GM18873 (cell line): ENCODE data around the gene MYH6.

Source experiments
- ATAC-seq: cut with Tn5 transposase; IDR thresholded peaks from one replicate; pipeline ENCODE4 v1.9.1; 2021; ENCODE audit warnings: mild to moderate bottlenecking, moderate library complexity, moderate number of reproducible peaks; ENCODE audit not compliant: unreplicated experiment, low FRiP score

MYH6 gene

GRCh38 chr14:23415821-23416778, 8.0 kb upstream of the MYH6 start:
- no peak for ATAC-seq

- ATAC-seq, result no peak
These were observed 7.1 kb upstream of the MYH6 start for GRCh38 chr14:23414906-23415820.

- no peak for ATAC-seq
These were observed 6.2 kb upstream of the MYH6 start for GRCh38 chr14:23414254-23414653.

GRCh38 chr14:23413681-23414080, 5.6 kb upstream of the MYH6 start:
- no peak for ATAC-seq

- no peak for ATAC-seq
These were observed 3.8 kb upstream of the MYH6 start for GRCh38 chr14:23411563-23412525.

GRCh38 chr14:23409966-23410635, 2.0 kb upstream of the MYH6 start:
- ATAC-seq, result no peak

GRCh38 chr14:23409475-23409874, 1.4 kb upstream of the MYH6 start:
- ATAC-seq, result no peak

GRCh38 chr14:23408307-23408630, 196 bp upstream of the MYH6 start:
- no peak for ATAC-seq

GRCh38 chr14:23406725-23407355, 1.2 kb downstream of the MYH6 start:
- no peak for ATAC-seq

- ATAC-seq, result no peak
These were observed 1.8 kb downstream of the MYH6 start for GRCh38 chr14:23406244-23406643.

- ATAC-seq, result no peak
These were observed 2.5 kb downstream of the MYH6 start for GRCh38 chr14:23405516-23406025.

- ATAC-seq, result no peak
These were observed 3.0 kb downstream of the MYH6 start for GRCh38 chr14:23405096-23405495.

- ATAC-seq, result no peak
These were observed 3.7 kb downstream of the MYH6 start for GRCh38 chr14:23404331-23404900.

GRCh38 chr14:23403908-23404307, 4.2 kb downstream of the MYH6 start:
- ATAC-seq, result no peak

- no peak for ATAC-seq
These were observed 5.0 kb downstream of the MYH6 start for GRCh38 chr14:23403139-23403438.

- ATAC-seq, result no peak
These were observed 5.6 kb downstream of the MYH6 start for GRCh38 chr14:23402296-23403138.

- no peak for ATAC-seq
These were observed 6.8 kb downstream of the MYH6 start for GRCh38 chr14:23401291-23401690.
